A673 (cell line): Measurements from ENCODE around the gene HSPB8.

ENCODE experiments used
- EZH2 ChIP-seq: fragments of 200-600 bp; sonication (generic); IDR thresholded peaks from 2 replicates; pipeline ENCODE4 v1.6.1; 2017; ENCODE audit warnings: borderline replicate concordance, low read depth, mild to moderate bottlenecking, mixed read lengths, antibody characterized with exemption, low read length; ENCODE audit not compliant: poor library complexity, severe bottlenecking
- TF ChIP-seq, protein P1 (sequence below): fragments of 300-800, 200-600 bp; sonication (generic); conservative IDR thresholded peaks from 2 replicates; pipeline ENCODE4 v1.5.1; 2017; ENCODE audit warnings: low read depth, mild to moderate bottlenecking, antibody characterized with exemption, low read length, moderate library complexity, mixed read lengths

DNA sequence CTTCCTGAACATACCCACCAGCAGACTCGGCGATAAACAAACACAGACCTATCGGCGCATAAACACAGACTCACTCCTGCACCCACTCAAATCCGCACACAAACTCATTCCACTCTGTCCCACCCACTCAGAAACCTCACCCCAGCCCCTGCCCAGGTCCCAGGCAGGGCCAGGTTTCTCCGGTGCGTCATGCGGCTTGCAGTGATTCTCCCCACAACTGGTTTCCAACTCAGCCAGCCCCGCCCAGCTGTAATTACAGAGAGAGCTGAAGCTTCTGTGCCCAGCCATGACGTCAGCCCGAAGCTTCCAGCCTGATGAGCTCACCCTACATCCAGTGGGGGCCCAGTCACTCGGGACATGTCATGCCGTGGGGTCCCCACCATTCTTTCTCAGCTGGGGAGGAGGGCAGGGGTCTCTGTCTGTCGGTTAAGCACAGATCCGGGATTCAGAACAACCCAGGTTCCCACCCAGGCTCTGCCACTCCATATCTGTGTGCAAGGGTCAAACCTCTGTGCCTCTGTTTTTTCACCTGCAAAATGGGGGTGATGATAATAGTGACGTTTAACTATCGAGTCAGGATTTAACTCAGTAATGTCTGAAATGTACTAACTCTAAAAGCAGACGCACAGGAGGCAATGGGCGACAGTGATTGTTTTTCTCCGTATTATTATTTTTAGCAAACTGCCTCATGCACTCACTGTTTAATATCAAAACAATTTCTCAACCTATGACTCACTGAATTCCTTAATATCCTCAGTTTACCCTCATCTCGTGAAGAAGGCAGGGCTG, 2.3 kb upstream of the HSPB8 start:
- TF ChIP-seq, protein P1, sequence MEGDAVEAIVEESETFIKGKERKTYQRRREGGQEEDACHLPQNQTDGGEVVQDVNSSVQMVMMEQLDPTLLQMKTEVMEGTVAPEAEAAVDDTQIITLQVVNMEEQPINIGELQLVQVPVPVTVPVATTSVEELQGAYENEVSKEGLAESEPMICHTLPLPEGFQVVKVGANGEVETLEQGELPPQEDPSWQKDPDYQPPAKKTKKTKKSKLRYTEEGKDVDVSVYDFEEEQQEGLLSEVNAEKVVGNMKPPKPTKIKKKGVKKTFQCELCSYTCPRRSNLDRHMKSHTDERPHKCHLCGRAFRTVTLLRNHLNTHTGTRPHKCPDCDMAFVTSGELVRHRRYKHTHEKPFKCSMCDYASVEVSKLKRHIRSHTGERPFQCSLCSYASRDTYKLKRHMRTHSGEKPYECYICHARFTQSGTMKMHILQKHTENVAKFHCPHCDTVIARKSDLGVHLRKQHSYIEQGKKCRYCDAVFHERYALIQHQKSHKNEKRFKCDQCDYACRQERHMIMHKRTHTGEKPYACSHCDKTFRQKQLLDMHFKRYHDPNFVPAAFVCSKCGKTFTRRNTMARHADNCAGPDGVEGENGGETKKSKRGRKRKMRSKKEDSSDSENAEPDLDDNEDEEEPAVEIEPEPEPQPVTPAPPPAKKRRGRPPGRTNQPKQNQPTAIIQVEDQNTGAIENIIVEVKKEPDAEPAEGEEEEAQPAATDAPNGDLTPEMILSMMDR, result no peak
- TF ChIP-seq EZH2, result no peak
